SHP77 (cell line): ENCODE data around the gene PPP4R2.
A peak's percentile ranks its signal among the peaks of the same experiment; 100 is the strongest.

Experiments used
- DNase-seq, 2 experiments: peaks; one replicate each; lab custom pipeline; 2025; lab: John Stamatoyannopoulos, UW

PPP4R2 gene, protein sequence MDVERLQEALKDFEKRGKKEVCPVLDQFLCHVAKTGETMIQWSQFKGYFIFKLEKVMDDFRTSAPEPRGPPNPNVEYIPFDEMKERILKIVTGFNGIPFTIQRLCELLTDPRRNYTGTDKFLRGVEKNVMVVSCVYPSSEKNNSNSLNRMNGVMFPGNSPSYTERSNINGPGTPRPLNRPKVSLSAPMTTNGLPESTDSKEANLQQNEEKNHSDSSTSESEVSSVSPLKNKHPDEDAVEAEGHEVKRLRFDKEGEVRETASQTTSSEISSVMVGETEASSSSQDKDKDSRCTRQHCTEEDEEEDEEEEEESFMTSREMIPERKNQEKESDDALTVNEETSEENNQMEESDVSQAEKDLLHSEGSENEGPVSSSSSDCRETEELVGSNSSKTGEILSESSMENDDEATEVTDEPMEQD

DNA sequence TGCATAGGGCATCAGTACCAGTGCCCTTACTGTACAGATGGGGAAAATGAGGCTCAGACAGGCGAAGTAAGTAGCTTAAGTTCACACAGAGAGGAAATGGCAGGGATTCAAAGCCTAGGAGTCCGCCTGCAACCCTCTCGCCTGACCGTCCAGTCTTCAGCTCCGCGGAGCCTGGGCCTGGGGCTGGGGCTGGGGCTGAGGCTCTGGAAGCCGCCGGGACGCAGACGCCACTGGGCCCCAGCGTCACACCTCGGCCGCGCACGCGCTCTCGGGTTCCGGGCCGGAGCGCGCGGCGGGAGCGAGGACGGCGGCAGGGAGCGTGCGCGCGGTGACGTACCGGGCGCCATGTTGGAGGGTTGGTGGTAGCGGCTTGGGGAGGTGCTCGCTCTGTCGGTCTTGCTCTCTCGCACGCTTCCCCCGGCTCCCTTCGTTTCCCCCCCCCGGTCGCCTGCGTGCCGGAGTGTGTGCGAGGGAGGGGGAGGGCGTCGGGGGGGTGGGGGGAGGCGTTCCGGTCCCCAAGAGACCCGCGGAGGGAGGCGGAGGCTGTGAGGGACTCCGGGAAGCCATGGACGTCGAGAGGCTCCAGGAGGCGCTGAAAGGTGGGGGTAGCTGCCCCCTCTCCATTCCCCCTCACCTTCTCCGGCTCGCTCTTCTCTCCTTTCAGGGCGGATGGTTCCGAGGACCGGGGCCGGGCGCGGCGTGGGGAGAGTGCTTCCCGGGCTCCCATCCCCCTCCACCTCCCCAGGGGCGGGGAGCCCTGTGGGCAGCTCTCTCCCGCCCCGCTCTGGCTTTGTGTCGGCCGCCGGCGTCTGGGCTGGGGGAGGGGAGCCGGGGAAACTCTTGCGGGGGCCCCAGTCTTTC lies at the start of gene PPP4R2:
Gene PPP4R2 (plus strand): TSS at position 339 of the 861 bp plus-strand sequence. CDS start 227 bp downstream, at position 566.
- peak; percentile 79 for DNase-seq

DNA sequence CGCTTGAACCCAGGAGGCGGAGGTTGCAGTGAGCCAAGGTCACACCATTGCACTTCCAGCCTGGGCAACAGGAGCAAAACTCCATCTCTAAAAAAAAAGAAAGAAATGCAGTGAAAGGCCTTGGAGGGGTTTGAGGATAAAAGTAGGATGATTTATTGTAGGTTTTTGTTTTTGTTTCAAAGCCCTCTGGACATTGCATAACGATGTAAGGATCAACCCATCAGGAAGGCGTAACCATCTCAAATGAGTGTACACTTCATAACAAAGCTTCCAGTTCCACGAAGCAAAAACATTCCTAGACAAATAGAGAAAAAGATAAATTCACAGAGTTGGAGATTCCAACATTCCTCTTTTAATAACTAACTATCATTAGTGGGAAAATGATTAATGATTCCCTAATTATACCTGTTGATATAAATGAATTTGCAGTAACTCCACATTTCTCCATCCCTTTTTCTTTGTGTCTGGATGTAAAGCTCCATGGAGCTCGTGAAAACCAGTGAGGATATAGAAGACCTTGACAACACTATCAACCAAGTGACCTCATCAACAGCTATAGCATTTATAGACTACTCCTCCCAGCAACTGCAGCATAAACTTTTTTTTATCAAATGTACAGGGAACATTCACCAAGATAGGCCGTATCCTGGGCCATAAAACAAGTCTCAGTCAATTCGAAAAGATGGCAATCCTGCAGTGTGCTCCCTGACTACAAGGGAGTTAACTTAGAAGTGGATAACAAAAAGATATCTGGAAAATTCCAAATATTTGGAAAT lies 48.7 kb upstream of the PPP4R2 start:
- no peak for DNase-seq

DNA sequence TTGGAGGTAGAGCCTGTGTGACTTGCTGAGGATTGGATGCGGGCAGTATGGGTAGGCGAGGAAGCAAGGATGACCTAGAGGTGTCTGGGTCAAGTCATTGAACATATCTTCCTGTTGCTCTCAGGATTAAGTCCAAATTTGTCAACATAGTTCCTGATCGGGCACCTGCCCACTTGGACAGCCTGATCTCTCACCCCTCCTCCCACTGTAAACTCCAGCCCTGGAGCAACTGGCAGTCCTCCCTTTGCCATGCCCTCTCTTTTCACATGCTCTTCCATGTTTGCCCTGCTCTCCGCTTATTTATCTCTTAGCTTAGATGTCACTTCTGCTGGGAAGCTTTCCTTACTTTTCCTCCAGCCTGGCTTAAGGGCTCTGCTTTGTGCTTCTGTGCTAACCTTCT lies 47.6 kb upstream of the PPP4R2 start:
- DNase-seq: no peak

DNA sequence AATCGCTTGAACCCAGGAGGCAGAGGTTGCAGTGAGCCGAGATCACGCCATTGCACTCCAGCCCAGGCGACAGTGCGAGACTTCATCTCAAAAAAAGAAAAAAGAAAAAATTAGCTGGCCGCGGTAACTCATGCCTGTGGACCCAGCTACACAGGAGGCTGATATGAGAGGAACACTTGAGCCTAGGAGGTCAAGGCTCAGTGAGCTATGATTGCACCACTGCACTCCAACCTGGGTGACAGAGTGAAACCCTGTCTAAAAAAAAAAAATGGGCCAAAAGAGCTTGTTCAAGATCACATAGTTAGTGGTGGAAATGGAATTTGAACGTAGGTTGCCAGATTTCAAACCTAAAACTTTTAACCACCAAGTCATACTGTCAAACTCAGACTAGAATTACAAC lies 46.2 kb upstream of the PPP4R2 start:
- DNase-seq: no peak

DNA sequence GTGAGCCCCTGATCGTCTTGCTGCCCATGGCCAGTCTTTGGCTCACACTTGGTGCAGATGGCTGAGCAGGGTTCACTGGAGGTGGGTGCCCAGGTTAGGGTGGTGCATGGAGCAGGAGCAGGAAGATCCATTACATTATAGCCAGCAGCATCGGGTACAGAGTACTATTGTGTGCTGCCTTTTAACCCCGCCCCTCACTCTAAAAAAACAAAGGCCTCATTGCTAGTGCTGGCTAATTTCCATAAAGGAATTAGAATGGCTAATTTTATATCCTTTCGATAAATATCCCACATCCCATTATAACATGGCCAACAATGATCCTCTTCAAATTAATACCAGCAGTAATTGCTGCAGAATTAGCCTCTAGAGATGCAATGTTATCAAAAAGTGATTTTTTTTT lies 45.8 kb upstream of the PPP4R2 start:
- DNase-seq: no peak

DNA sequence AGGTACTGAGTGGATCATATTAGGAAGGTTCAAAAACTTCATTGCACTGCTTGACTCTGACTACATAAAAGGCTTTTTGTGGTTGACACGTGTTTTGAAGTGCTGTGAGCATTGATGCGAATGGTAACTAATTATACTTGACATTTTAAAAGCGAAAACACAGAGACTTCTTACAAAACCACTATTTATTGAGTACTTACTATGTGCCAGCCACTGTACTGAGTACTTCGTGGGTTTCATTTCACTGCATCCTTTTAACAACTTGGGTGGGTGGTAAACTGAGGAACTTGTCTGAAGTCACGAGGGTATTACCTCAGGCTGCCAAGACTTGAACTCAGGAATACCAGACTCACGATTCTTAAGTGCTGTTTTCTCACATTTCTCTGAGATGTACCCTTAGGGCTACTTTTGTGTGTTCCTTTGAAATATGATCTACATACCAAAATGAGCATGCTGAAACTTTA lies 45.3 kb upstream of the PPP4R2 start:
- DNase-seq: no peak

DNA sequence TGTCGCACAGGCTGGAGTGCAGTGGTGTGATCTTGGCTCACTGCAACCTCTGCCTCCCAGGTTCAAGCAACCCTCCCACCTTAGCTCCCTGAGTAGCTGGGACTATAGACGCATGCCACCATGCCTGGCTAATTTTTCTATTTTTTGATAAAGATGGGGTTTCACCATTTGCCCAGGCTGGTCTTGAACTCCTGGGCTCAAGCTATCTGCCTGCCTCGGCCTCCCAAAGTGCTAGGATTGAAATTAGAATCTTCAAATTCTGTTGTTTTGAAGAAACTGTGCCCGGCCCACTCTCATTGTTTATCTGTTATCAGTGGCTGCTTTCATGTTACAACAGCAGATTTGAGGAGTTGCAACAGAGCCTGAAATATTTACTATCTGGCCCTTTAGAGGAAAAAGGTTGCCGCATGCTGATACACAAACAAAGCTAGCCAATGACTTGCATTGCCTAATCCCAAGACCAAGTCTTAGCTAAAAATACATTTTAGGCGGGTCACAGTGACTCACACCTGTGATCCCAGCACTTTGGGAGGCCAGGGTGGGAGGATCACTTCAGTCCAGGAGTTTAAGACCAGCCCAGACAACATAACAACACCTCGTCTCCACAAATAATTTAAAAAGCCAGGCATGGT lies 43.2 kb upstream of the PPP4R2 start:
- no peak for DNase-seq

DNA sequence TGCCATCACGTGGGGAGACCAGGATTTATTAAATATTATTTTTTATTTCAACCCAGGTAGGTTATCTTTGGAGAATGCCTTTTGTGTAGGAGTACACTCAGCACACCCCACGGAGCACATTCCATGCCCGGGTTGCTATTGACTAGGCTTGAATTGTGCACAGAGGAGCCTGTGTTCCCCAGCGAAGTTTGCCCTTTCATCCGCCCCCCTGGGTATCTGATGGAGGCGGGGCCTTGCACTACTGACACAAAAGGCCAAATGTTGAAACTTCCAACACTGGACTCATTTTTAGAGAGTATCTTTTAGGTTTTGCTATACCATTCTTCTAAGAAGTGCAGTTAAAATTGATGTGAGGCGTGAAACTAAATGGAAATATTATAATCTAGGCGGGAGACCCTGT lies 39.3 kb upstream of the PPP4R2 start:
- DNase-seq: no peak

DNA sequence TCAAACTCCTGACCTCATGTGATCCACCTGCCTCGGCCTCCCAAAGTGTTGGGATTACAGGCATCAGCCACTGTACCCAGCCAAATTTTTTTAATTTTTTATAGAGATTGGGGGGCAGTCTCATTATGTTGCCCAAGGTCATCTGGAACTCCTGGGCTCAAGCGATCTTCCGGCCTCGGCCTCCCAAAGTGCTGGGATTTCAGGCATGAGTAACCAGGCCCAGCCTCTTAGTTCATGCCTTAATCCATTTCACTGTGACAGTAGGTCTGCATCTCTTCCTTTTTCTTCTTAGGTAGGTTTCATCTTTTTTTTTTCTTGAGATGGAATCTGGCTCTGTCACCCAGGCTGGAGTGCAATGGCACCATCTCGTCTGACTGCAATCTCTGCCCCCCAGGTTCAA lies 37.3 kb upstream of the PPP4R2 start:
- no peak for DNase-seq

DNA sequence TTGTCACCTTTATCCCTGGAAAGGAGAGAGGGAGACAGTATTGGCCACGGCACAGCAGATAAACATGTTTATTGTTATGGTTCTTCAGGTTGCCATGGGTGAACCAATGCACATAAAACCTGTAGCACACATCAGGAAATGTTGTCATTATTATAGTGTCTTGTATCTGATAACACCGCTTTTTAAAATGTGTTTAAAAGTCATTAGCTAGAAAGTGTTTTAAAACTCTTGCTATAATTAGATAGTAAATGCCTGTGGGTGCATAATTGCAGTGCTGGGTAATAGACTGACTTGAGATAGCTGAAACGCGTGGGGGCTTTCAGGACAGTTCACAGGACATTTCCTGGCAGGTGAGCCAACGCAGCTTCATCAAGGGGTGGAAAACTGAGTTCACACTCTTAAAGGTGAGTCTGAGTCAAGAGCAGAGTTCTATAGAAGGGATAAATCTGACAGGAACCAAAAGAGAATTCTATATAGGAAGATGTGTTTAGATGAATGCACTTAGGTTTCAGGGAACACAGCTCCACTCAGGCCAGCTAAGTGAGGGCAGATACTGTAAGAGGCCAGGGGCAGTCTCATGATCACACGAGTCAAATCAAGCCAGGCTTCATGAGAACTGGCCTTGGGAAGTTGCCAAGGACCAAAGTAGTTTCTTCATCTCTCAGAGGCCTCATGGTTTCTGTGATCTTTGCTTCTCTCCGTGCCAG lies 35.6 kb upstream of the PPP4R2 start:
- no peak for DNase-seq

DNA sequence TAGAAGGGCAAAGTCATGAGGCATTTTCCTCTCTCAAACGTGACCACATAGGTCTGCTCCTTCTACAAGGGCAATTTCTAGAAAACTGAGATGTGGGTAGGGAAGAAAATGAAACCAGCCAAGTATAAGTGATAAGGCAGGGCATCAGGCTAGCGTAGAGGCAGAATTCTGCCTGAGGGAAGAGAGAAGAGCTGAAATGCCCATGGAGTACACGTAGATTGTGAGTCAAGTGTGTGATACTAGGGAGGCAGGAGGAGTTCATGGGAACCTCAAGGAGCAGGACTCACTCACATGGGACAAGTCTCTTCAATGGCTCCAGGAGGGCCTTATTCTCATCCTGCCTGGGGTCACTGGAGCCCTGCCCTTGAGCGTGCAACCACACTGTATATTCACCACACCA lies 34.9 kb upstream of the PPP4R2 start:
- no peak for DNase-seq

DNA sequence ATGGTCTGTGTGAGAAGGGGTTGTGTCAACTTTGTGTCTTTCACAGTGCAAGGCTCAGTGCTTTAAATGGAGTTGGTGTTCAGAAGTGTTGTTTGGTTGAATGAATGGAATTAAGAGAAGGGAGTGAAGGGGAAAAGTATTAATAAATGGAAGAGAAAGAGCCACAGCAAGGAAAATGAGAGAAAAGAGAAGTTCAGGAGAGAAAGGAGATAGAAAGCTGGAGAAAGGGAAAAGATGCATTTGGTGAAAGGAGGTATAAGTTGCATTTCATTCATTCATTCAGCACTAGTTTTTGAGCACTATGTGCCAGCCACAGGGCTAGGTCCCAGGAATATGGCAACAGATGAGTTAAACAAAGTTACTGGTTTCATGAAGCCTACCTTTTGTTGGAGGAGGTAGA lies 34.3 kb upstream of the PPP4R2 start:
- no peak for DNase-seq

DNA sequence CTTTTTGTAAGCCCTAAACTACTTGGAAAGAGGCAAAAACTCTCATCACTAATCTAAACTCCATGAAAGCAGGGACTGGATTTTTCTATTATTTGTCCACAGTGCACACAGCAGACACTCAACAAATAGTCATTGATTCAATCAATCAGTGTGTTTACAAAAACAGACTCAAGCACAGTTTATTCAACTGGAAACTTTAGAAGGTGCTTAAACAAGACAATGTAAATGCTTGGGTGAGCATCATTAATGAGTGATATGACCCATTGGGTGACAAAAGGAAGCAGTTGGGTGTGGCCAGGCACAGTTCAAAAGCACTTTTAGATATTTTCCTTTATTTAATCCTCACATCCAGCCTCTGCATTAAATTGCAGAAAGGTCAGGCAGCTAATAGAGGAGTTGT lies 32.0 kb upstream of the PPP4R2 start:
- DNase-seq: no peak

DNA sequence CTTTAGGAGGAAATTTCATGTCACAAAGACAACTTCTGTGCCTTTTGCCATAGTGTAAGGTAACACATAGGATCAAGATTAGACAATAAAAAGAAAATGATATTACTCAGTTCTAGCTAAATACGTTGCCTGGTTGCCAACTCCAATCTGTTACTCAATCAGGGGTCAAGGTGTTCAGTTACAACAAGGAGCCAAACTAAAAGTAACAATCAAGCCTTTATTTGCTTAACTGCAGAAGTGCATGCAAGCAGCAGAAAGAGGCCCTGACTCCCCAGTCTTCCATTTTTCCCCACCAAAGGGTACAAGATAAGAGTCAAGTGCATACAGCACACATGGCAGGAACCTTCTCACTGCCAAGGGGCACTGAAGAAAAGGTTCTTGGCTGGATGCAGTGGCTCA lies 28.3 kb upstream of the PPP4R2 start:
- no peak for DNase-seq

DNA sequence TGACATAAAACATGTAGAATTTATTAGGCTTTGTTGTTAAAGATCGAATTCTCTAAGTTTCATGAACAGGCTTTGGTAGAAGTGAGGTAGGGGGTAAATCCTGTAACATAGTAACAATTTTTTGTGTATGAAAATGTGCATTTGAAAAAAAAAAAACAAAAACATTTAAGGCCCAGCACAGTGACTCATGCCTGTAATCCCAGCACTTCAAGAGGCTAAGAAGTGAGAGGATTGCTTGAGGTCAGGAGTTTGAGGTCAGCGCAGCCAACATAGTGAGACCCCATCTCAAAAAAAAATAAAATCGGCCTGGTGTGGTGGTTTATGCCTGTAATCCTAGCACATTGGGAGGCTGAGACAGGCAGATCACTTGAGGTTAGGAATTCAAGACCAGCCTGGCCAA lies 26.8 kb upstream of the PPP4R2 start:
- DNase-seq: no peak

DNA sequence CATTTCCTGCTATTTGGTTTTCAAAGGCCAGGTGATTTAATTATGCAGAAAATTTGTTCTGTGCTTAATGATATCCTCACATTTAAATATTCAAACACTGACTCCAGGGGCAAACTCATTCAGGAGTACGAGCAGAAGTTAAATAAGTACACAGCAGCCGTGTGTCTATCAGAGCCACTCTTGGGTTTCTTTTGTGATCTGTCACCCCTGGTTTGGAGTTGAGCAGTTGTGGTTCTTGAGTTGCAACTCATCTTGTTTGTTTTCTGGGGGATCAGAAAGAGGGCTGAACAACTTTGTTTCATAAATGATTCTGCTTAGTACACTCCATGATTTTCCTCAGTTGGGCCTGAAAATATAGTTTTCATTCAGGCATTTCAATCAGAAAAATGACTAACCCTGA lies 25.7 kb upstream of the PPP4R2 start:
- DNase-seq: no peak

DNA sequence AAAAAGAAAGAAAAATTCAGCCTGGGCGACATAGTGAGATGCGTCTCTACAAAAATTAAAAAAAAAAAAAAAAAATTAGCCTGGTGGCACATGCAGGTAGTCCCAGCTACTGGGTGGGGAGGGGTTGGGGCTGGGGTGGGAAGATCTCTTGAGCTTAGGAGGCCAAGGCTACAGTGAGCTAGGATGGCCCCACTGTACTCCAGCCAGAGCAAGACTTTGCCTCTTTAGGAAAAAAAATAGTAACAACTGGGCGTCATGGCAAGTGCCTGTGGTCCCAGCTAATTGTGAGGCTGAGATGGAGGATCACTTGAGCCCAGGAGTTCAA lies 23.9 kb upstream of the PPP4R2 start:
- DNase-seq: no peak

DNA sequence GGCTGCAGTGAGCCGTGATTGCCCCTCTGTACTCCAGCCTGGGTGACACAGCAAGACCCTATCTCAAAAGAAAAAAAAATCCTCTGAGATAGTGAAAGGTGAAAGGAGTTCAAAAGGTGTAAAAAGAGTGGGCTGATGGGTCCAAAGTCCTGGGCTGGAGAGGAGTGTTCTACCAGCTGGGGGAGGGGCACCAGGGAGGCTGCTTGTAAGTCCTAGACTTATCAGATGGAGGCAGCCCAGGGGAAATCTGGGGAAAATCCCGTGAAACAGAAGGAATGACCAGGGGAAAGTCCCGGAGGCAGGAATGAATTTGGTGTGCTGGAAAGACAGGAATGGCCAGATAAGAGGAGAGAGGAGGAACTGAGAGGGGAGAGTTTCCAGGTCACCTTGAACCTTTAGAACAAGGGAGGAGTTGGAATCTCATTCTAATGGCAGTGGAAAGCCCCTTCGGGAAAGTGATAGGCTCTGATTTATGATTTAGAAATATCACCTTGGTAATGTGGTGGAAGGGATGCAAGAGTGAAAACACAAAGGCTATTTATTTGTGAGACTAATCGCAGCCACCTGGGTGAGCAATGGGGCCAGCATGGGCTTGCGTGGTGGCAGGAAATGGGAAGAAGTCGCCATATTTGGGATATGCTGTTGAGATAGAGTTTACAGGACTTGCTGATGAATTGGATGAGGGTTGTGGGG lies 23.4 kb upstream of the PPP4R2 start:
- DNase-seq: no peak

DNA sequence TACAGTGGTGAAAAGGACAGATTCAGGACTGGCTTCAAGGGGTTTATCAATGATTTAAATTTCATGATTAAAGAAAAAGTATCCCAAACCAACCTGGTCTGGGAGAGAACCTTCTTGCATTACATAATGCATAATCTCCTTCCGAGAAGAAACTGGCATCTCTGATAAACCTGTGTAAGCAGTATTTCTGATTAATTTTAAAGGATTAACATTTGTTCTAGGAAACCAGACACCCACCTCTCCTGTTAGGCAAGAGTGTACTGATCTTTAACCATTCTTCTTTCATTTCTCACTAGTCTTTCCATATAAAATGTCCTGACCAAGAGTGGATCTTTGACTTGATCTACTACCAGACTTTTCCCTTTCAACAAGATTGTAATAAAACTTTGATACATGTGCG lies 22.8 kb upstream of the PPP4R2 start:
- DNase-seq: no peak

DNA sequence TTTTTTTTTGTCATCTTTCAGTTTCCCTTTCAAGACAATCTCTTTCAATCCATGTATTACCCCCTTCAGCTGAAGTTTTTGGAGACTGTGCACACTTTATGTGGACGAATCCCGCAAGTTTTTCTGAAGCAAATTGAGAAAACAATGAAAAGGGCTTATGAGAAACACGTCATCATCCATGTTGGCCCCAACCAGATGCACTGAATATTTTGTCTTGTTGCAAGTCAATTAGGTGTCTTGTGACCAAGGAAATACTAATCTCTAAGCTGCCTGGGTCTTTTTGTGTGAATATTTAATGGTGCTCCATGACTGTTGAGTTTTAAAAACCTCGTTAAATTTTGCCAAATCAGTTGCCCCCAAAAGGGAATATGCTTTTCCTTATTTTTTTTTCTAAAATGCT lies 21.7 kb upstream of the PPP4R2 start:
- no peak for DNase-seq

DNA sequence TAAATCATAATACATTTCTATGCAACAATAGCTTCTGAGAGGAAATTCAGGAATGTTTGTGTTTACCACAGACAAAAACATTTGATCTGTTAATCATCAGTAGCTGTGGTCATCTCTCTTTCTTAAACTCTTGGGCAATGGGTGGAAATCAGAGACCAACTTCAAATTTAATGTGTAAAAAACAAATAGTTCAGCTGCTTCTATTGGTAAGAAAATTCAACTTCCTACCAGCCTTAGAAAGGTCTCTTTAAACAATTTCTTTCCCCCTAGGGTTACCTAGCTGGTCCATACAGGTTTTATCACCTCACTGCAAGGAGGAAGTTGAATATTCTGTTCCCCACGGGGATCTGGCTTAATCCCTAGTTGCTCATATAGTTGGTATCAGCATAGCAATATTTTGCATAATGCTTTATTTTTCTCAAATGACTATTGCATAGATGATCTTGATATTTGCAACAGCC lies 20.3 kb upstream of the PPP4R2 start:
- DNase-seq: no peak
